ENCODE measurements around the gene BMERB1. TPM values are rescaled to one million over a fixed set of nuclear protein-coding genes. Genes with fewer than 3 reads are reported as not detected.

BMERB1 gene
- total and polyA plus RNA-seq, 9 of the 15 experiments (the other 6 are each of a cell fraction or from before 2014, with no cell fraction given), result 0.29 to 2.9 (median 0.94) TPM

DNA sequence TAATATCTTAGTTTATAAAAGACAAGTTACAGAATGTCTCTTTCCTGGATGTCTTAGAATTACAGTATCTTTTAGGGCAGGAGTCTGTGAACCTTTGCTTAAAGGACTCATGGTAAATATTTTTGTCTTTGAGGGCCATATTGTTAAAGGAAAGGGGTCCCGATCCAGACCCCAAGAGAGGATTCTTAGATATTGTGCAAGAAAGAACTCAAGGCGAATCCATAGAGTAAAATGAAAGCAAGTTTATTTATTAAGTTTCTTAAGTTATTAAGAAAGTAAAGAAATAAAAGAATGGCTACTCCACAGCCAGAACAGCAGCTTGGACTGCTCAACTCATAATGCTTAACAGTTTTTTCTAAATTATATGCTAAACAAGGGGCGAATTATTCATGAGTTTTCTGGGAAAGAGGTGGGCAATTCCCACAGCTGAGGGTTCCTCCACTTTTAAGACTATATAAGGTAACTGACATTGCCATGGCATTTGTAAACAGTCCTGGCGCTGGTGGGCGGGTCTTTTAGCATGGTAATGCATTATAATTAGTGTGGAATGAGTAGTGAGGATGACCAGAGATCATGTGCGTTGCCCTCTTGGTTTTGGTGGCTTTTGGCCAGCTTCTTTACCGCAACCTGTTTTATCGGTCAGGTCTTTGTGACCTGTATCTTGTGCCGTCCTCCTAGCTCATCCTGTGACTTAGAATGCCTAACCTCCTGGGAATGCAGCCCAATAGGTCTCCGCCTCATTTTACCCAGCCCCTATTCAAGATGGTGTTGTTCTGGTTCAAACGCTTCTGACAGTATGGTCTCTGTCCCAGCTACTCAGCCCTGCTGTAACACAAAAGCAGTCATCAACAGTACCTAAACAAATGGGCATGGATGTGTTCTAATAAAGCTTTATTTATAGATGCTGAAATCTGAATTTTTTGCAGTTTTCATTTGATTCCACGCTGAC is 53.2 kb downstream of the BMERB1 start (continued):
- TF ChIP-seq, protein P1, sequence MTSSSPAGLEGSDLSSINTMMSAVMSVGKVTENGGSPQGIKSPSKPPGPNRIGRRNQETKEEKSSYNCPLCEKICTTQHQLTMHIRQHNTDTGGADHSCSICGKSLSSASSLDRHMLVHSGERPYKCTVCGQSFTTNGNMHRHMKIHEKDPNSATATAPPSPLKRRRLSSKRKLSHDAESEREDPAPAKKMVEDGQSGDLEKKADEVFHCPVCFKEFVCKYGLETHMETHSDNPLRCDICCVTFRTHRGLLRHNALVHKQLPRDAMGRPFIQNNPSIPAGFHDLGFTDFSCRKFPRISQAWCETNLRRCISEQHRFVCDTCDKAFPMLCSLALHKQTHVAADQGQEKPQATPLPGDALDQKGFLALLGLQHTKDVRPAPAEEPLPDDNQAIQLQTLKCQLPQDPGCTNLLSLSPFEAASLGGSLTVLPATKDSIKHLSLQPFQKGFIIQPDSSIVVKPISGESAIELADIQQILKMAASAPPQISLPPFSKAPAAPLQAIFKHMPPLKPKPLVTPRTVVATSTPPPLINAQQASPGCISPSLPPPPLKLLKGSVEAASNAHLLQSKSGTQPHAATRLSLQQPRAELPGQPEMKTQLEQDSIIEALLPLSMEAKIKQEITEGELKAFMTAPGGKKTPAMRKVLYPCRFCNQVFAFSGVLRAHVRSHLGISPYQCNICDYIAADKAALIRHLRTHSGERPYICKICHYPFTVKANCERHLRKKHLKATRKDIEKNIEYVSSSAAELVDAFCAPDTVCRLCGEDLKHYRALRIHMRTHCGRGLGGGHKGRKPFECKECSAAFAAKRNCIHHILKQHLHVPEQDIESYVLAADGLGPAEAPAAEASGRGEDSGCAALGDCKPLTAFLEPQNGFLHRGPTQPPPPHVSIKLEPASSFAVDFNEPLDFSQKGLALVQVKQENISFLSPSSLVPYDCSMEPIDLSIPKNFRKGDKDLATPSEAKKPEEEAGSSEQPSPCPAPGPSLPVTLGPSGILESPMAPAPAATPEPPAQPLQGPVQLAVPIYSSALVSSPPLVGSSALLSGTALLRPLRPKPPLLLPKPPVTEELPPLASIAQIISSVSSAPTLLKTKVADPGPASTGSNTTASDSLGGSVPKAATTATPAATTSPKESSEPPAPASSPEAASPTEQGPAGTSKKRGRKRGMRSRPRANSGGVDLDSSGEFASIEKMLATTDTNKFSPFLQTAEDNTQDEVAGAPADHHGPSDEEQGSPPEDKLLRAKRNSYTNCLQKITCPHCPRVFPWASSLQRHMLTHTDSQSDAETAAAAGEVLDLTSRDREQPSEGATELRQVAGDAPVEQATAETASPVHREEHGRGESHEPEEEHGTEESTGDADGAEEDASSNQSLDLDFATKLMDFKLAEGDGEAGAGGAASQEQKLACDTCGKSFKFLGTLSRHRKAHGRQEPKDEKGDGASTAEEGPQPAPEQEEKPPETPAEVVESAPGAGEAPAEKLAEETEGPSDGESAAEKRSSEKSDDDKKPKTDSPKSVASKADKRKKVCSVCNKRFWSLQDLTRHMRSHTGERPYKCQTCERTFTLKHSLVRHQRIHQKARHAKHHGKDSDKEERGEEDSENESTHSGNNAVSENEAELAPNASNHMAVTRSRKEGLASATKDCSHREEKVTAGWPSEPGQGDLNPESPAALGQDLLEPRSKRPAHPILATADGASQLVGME (CRISPR knock-in tag; IDR thresholded peaks at IDR 0.05), result no peak
- TF ChIP-seq CREBBP (IDR thresholded peaks at IDR 0.05; ENCODE audit: low read depth, low read length) (no peak), ZKSCAN1 (IDR thresholded peaks at IDR 0.05; ENCODE audit: low read depth, low read length) (no peak), NEUROD1 (IDR thresholded peaks at IDR 0.05; ENCODE audit: borderline replicate concordance, low read depth, low read length, partially characterized antibody) (no peak), ZFP30 (CRISPR knock-in tag; IDR thresholded peaks at IDR 0.05; ENCODE audit: borderline replicate concordance) (no peak)
- TF ChIP-seq, protein P2, sequence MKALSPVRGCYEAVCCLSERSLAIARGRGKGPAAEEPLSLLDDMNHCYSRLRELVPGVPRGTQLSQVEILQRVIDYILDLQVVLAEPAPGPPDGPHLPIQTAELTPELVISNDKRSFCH (CRISPR knock-in tag; IDR thresholded peaks at IDR 0.05), result no peak
- TF ChIP-seq, protein P2 (tag; IDR thresholded peaks at IDR 0.05), result peak; percentile 74; the same call in 1 of the 2 replicates
- TF ChIP-seq, protein P3, sequence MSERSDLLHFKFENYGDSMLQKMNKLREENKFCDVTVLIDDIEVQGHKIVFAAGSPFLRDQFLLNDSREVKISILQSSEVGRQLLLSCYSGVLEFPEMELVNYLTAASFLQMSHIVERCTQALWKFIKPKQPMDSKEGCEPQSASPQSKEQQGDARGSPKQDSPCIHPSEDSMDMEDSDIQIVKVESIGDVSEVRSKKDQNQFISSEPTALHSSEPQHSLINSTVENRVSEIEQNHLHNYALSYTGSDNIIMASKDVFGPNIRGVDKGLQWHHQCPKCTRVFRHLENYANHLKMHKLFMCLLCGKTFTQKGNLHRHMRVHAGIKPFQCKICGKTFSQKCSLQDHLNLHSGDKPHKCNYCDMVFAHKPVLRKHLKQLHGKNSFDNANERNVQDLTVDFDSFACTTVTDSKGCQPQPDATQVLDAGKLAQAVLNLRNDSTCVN (CRISPR knock-in tag; IDR thresholded peaks at IDR 0.05), result no peak
- TF ChIP-seq, protein P4, sequence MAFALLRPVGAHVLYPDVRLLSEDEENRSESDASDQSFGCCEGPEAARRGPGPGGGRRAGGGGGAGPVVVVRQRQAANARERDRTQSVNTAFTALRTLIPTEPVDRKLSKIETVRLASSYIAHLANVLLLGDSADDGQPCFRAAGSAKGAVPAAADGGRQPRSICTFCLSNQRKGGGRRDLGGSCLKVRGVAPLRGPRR (CRISPR knock-in tag; IDR thresholded peaks at IDR 0.05), result no peak
- TF ChIP-seq, protein P5, sequence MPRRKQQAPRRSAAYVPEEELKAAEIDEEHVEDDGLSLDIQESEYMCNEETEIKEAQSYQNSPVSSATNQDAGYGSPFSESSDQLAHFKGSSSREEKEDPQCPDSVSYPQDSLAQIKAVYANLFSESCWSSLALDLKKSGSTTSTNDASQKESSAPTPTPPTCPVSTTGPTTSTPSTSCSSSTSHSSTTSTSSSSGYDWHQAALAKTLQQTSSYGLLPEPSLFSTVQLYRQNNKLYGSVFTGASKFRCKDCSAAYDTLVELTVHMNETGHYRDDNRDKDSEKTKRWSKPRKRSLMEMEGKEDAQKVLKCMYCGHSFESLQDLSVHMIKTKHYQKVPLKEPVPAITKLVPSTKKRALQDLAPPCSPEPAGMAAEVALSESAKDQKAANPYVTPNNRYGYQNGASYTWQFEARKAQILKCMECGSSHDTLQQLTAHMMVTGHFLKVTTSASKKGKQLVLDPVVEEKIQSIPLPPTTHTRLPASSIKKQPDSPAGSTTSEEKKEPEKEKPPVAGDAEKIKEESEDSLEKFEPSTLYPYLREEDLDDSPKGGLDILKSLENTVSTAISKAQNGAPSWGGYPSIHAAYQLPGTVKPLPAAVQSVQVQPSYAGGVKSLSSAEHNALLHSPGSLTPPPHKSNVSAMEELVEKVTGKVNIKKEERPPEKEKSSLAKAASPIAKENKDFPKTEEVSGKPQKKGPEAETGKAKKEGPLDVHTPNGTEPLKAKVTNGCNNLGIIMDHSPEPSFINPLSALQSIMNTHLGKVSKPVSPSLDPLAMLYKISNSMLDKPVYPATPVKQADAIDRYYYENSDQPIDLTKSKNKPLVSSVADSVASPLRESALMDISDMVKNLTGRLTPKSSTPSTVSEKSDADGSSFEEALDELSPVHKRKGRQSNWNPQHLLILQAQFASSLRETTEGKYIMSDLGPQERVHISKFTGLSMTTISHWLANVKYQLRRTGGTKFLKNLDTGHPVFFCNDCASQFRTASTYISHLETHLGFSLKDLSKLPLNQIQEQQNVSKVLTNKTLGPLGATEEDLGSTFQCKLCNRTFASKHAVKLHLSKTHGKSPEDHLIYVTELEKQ (CRISPR knock-in tag; IDR thresholded peaks at IDR 0.05), result no peak

Data from K562 (cell line).